ENCODE data around the gene C20orf141.
A peak's percentile ranks its signal among the peaks of the same experiment; 100 is the strongest.

The C20orf141 gene

GRCh38 chr20:2795451-2795850 lies 19.3 kb upstream of the C20orf141 start:
- TF ChIP-seq, protein P1, sequence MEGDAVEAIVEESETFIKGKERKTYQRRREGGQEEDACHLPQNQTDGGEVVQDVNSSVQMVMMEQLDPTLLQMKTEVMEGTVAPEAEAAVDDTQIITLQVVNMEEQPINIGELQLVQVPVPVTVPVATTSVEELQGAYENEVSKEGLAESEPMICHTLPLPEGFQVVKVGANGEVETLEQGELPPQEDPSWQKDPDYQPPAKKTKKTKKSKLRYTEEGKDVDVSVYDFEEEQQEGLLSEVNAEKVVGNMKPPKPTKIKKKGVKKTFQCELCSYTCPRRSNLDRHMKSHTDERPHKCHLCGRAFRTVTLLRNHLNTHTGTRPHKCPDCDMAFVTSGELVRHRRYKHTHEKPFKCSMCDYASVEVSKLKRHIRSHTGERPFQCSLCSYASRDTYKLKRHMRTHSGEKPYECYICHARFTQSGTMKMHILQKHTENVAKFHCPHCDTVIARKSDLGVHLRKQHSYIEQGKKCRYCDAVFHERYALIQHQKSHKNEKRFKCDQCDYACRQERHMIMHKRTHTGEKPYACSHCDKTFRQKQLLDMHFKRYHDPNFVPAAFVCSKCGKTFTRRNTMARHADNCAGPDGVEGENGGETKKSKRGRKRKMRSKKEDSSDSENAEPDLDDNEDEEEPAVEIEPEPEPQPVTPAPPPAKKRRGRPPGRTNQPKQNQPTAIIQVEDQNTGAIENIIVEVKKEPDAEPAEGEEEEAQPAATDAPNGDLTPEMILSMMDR (IDR thresholded peaks at IDR 0.05; ENCODE audit: borderline replicate concordance, insufficient read depth, low read depth, low read length) = no peak
- H3K4me3 ChIP-seq (ENCODE audit: low read depth, low read length) = no peak overlapping the region

DNA sequence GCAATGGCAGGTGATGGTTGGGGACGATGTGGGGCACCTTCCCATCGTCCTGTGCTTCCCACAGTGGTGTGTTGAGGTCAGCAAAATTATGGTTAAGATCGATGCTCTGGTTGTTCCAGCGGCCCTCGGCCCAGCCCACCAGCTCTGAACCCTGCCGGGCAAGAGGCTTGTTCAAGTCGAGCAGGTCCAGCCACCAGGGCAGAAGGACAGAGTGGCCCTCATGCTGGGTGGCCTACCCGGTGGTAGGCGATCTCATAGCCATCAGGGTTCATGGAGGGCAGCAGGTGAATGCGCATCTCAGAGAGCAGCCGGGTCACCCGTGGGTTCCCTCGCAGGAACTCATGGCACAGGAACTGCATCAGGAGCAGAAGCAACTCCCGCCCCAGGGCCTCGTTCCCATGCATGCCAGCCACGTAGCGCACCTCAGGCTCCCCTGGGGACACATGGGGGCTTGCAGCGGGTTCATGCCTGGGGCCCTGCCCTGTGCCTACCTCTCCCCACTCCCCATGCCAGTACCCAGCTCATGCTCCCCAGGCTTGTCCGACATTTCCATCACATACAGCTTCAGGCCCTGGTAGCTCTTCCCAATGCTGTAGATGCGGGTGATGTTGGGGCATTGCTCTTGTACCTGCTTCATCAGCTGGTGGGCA lies 18.7 kb upstream of the C20orf141 start:
- TF ChIP-seq, protein P1 (IDR thresholded peaks at IDR 0.05; ENCODE audit: borderline replicate concordance, insufficient read depth, low read depth, low read length) = no peak
- H3K4me3 ChIP-seq (ENCODE audit: low read depth, low read length) = no peak overlapping the region

DNA sequence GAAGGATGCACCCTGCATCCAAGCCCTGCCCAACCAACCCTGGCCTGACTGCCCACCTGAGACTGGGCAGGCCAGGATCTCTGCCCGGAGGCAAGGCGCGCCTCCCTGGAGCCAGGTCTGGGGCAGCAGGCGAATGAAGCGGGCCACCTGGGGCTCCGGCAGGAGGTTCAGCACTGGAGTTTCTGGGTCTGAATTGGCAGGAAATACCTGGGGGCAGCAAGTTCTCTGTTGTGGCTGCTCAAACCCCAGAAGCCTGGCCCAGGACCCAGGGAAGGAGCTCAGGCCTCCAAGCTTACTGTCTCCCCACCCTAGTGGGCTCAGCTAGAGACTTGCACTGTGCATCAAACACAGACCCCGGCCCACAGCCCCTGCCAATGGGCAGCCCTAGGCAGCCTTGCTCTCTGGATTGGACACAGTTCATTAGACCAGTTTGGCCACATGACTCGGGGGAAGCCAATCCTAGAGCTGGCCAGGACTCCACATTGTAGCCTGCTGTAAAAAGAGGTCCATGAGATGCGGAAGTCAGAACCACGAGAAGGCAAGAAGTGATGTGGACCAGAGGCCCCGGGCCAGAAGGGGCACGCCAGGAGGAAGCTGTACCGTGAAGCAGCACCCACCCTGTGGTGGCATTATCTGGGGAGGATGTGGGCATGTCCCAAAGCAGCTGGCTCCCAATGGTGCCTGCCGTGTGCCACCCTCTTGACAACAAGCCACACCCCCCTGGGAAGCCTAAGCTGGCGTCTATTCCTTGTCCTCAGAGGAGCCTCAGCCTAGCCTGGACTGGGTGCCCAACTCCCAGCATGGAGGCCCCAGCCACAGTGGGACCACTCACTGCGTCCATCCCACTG lies 17.4 kb upstream of the C20orf141 start:
- TF ChIP-seq, protein P1 (IDR thresholded peaks at IDR 0.05; ENCODE audit: borderline replicate concordance, insufficient read depth, low read depth, low read length) = no peak
- H3K4me3 ChIP-seq (ENCODE audit: low read depth, low read length) = no peak overlapping the region

DNA sequence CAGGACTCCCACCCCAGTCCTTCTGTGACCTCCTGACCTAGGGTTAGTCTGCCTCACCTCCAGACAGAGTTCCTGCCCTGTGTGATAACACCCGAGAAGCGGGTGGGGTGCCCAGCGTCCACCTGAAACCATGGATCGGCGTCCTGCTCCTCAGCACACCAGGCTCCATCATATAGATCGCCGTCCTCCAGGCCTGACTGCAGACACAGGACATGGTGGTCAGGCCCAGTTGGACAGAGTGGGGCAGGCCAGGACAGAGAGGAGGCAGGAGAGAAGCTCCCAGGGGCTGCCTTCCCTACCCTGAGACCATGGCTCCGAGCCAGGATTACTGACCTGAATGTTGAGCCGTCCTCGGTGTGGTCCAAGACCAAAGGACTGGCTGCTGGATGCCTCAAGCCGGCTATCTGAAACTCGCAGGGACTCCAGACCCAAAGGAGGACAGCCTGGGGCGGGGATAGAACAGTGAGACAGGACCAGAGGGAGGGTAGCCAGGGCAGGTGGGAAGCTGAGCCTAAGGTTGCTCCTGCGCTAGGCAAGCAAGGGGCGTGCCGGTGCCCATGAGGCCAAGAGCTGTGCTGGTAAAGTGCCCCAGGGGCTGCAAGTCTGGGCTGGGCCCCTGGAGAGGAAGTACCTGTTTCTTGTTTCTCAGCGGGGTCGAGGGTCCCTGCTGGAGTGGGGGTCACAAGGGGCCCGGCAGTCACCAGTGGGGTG lies 16.5 kb upstream of the C20orf141 start:
- TF ChIP-seq, protein P1 (IDR thresholded peaks at IDR 0.05; ENCODE audit: borderline replicate concordance, insufficient read depth, low read depth, low read length) = no peak

GRCh38 chr20:2798814-2799213 lies 16.0 kb upstream of the C20orf141 start:
- H3K4me3 ChIP-seq (ENCODE audit: low read depth, low read length) = no peak overlapping the region

More for the DNA sequence above, 16.5 kb upstream of the C20orf141 start:
- H3K4me3 ChIP-seq (ENCODE audit: low read depth, low read length) = no peak overlapping the region

GRCh38 chr20:2799271-2799670 lies 15.5 kb upstream of the C20orf141 start:
- TF ChIP-seq, protein P1 (IDR thresholded peaks at IDR 0.05; ENCODE audit: borderline replicate concordance, insufficient read depth, low read depth, low read length) = no peak
- H3K4me3 ChIP-seq (ENCODE audit: low read depth, low read length) = peak overlapping the region; percentile 11

More at GRCh38 chr20:2798814-2799213, 16.0 kb upstream of the C20orf141 start:
- TF ChIP-seq, protein P1 (IDR thresholded peaks at IDR 0.05; ENCODE audit: borderline replicate concordance, insufficient read depth, low read depth, low read length) = no peak
